Hepatocyte (in vitro differentiated cells): Measurements from ENCODE around the gene SPAG6. TPM values are rescaled to one million over a fixed set of nuclear protein-coding genes. Genes with fewer than 3 reads are reported as not detected.

Experiments used
- DNase-seq: peaks from one replicate; pipeline ENCODE4 v3.0.0-alpha.2; 2016; ENCODE audit warnings: low spot score
- H2AFZ ChIP-seq: fragments of 200-600 bp; sonication (generic); 2 replicates; pipeline ENCODE4 v1.6.0; 2016; ENCODE audit warnings: antibody characterized with exemption, mild to moderate bottlenecking
- H3K27ac ChIP-seq: fragments of 200-600 bp; sonication (generic); 2 replicates; pipeline ENCODE4 v1.5.1; 2016; ENCODE audit warnings: mild to moderate bottlenecking
- H3K27me3 ChIP-seq: fragments of 200-600 bp; sonication (generic); 2 replicates; pipeline ENCODE4 v1.6.1; 2016
- H3K36me3 ChIP-seq: fragments of 200-600 bp; sonication (generic); replicated peaks from 2 replicates; pipeline ENCODE4 v1.5.1; 2016; ENCODE audit warnings: low read depth; ENCODE audit not compliant: insufficient read depth
- H3K4me1 ChIP-seq: fragments of 200-600 bp; sonication (generic); 2 replicates; pipeline ENCODE4 v1.5.1; 2016; ENCODE audit warnings: mild to moderate bottlenecking, moderate library complexity; ENCODE audit not compliant: insufficient read depth
- H3K4me2 ChIP-seq: fragments of 200-600 bp; sonication (generic); 2 replicates; pipeline ENCODE4 v1.6.0; 2016
- H3K4me3 ChIP-seq: fragments of 200-600 bp; sonication (generic); 2 replicates; pipeline ENCODE4 v1.5.1; 2016; ENCODE audit warnings: mild to moderate bottlenecking
- H3K79me2 ChIP-seq: fragments of 200-600 bp; sonication (generic); 2 replicates; pipeline ENCODE4 v1.6.0; 2017; ENCODE audit warnings: mild to moderate bottlenecking
- H3K9me2 ChIP-seq: fragments of 200-600 bp; sonication (generic); replicated peaks from 2 replicates; pipeline ENCODE4 v1.6.0; 2017; ENCODE audit warnings: mild to moderate bottlenecking; ENCODE audit not compliant: insufficient read depth
- H3K9me3 ChIP-seq: fragments of 200-600 bp; sonication (generic); 2 replicates; pipeline ENCODE4 v1.5.1; 2016; ENCODE audit warnings: low read depth, mild to moderate bottlenecking
- H4K20me1 ChIP-seq: fragments of 200-600 bp; sonication (generic); 2 replicates; pipeline ENCODE4 v1.6.0; 2016; ENCODE audit warnings: mild to moderate bottlenecking; ENCODE audit not compliant: insufficient read depth, poor library complexity, severe bottlenecking
- CTCF ChIP-seq: fragments of 200-600 bp; sonication (generic); IDR thresholded peaks from 2 replicates; pipeline ENCODE4 v1.5.1; 2016; ENCODE audit warnings: antibody characterized with exemption, mild to moderate bottlenecking; ENCODE audit not compliant: poor library complexity
- EZH2 ChIP-seq: fragments of 200-600 bp; sonication (generic); IDR thresholded peaks from 2 replicates; pipeline ENCODE4 v1.6.1; 2016; ENCODE audit warnings: antibody characterized with exemption, mild to moderate bottlenecking, borderline replicate concordance
- EZH2phosphoT487 ChIP-seq: fragments of 200-600 bp; sonication (generic); IDR thresholded peaks from one replicate; pipeline ENCODE4 v1.6.1; 2018; ENCODE audit warnings: antibody characterized with exemption, mild to moderate bottlenecking, low read depth, moderate library complexity; ENCODE audit not compliant: unreplicated experiment, severe bottlenecking
- WGBS: methylation state at CpG from one replicate; pipeline ENCODE4 v1.1.6; 2016; ENCODE audit warnings: low lambda C conversion rate; ENCODE audit errors: missing lambda C conversion rate; 5-methylcytosine and 5-hydroxymethylcytosine counted together
- polyA plus RNA-seq: library from polyadenylated mRNA; unstranded; fragments of >200 nt; fragmentation: Nextera tagmentation; extraction: Ambion mirVana; gene quantifications from 2 replicates; pipeline ENCODE4 v1.2.1, GENCODE V29; 2016
- total RNA-seq: library from RNA; depleted of rRNA; stranded (reverse); fragments of >200 nt; gene quantifications from 2 replicates; pipeline ENCODE4 v1.2.3, GENCODE V29; 2014

Gene SPAG6
- total RNA-seq (0.17 and 0.28 TPM in 2 replicates), polyA plus RNA-seq (0.24 TPM in 1 of 2 replicates, not detected in the other)

GRCh38 chr10:22345301-22346095, at the start of gene SPAG6:
Gene SPAG6 (plus strand): TSS chr10:22345496. CDS start chr10:22345612, 116 bp downstream.
- Histone ChIP-seq H3K79me2 (no peaks in the 10 kb centered on the region), H3K27me3 (peaks cover 81% of the 10 kb centered on the region), H3K36me3 (no peaks in the 10 kb centered on the region), H3K9me3 (no peaks in the 10 kb centered on the region), H4K20me1 (no peaks in the 10 kb centered on the region), H3K27ac (no peak within 1 kb of the TSS), H3K4me3 (peak within 1 kb of the TSS; percentile 12), H3K4me2 (peak within 1 kb of the TSS; percentile 83), H2AFZ (peak within 1 kb of the TSS; percentile 76), H3K4me1 (peaks cover 6% of the 10 kb centered on the region), H3K9me2 (no peaks in the 10 kb centered on the region)
- peak; percentile 73 for DNase-seq
- TF ChIP-seq CTCF (no peak), EZH2 (peak; percentile 31), EZH2phosphoT487 (no peak)
- 5% methylated on average over 70 of the region's 83 CpGs for WGBS

- WGBS, result 98% methylated on average over 4 of the region's 4 CpGs
Measured at GRCh38 chr10:22301193-22301592, 44.1 kb upstream of the SPAG6 start.

GRCh38 chr10:22303461-22303860, 41.8 kb upstream of the SPAG6 start:
- H3K27ac ChIP-seq, result no peak overlapping the region
- WGBS, result 96% methylated on average over 3 of the region's 3 CpGs
- DNase-seq, result no peak
- no peaks in the 10 kb centered on the region for H3K27me3 ChIP-seq
- no peaks in the 10 kb centered on the region for H3K9me3 ChIP-seq
- H3K36me3 ChIP-seq, result no peaks in the 10 kb centered on the region
- H3K4me1 ChIP-seq, result no peaks in the 10 kb centered on the region
- no peak for TF ChIP-seq EZH2phosphoT487
- TF ChIP-seq CTCF, result no peak
- no peak for TF ChIP-seq EZH2
- no peak overlapping the region for H3K4me3 ChIP-seq
- H4K20me1 ChIP-seq, result no peaks in the 10 kb centered on the region
- no peaks in the 10 kb centered on the region for H3K9me2 ChIP-seq
- H3K79me2 ChIP-seq, result no peaks in the 10 kb centered on the region
- H3K4me2 ChIP-seq, result no peak overlapping the region
- no peak overlapping the region for H2AFZ ChIP-seq

More at GRCh38 chr10:22301193-22301592, 44.1 kb upstream of the SPAG6 start:
- Histone ChIP-seq H3K36me3 (no peaks in the 10 kb centered on the region), H3K27ac (no peak overlapping the region), H3K9me2 (no peaks in the 10 kb centered on the region), H3K4me1 (no peaks in the 10 kb centered on the region), H3K4me2 (no peak overlapping the region), H3K27me3 (peaks cover 7% of the 10 kb centered on the region), H4K20me1 (no peaks in the 10 kb centered on the region), H2AFZ (no peak overlapping the region), H3K4me3 (no peak overlapping the region), H3K9me3 (no peaks in the 10 kb centered on the region), H3K79me2 (no peaks in the 10 kb centered on the region)
- no peak for DNase-seq
- TF ChIP-seq EZH2phosphoT487 (no peak), CTCF (no peak), EZH2 (no peak)
